GM13977 (cell line): ENCODE measurements around the gene RSPO3.

Experiments used
- DNase-seq: peaks from one replicate; pipeline ENCODE4 v3.0.0; 2012; ENCODE audit warnings: low spot score
- in situ Hi-C: fragments of 300-500 bp; cut with MboI; formaldehyde crosslinking; loops from one replicate; pipeline ENCODE4 v1.12.0; 2022; ENCODE audit warnings: low sequenced_read_pairs, low pct_unique_long_range_greater_than_20kb, mixed read lengths, inconsistent platforms; ENCODE audit not compliant: unreplicated experiment
- TF ChIP-seq, protein P1 (sequence below): IDR thresholded peaks from 2 replicates; pipeline ENCODE4 v1.5.1; 2012; ENCODE audit warnings: mild to moderate bottlenecking, control low read depth; ENCODE audit not compliant: insufficient read depth; ENCODE audit errors: extremely low read depth, missing control alignments

RSPO3 gene

DNA sequence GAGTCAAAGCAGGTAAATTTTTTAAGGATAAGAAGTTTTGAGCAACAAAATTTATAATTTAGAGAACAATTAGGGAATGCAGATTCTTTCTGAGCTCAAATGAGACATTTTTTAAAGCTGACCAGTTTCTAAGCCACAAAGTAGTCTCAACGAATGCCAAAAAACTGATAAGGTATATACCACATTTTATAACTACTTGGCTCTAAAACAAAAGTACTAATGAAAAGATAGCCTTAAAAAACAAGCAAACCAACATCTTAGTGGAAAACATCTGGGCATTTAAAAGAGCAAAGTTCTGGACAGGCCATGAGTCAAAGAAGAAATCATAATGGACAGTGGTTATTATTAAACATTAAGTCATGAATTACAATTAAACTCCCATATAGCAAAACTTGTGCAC, 125.0 kb downstream of the RSPO3 start:
- DNase-seq: no peak
- TF ChIP-seq, protein P1, sequence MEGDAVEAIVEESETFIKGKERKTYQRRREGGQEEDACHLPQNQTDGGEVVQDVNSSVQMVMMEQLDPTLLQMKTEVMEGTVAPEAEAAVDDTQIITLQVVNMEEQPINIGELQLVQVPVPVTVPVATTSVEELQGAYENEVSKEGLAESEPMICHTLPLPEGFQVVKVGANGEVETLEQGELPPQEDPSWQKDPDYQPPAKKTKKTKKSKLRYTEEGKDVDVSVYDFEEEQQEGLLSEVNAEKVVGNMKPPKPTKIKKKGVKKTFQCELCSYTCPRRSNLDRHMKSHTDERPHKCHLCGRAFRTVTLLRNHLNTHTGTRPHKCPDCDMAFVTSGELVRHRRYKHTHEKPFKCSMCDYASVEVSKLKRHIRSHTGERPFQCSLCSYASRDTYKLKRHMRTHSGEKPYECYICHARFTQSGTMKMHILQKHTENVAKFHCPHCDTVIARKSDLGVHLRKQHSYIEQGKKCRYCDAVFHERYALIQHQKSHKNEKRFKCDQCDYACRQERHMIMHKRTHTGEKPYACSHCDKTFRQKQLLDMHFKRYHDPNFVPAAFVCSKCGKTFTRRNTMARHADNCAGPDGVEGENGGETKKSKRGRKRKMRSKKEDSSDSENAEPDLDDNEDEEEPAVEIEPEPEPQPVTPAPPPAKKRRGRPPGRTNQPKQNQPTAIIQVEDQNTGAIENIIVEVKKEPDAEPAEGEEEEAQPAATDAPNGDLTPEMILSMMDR: no peak
- in situ Hi-C loops: no loop called here
